Stimulated activated CD4-positive, alpha-beta T cell treated with anti-CD3 and anti-CD28 coated beads, Interleukin-4, amount 100 ng/mL, for 4 hours (primary cell): ENCODE data around the gene DSE.

Source experiments
- DNase-seq, 2 experiments: peaks; one replicate each; pipeline ENCODE4 v3.0.0-alpha.2; 2020

DSE gene

GRCh38 chr6:116388924-116389323, 18.2 kb downstream of the DSE start:
- no peak for DNase-seq

DNA sequence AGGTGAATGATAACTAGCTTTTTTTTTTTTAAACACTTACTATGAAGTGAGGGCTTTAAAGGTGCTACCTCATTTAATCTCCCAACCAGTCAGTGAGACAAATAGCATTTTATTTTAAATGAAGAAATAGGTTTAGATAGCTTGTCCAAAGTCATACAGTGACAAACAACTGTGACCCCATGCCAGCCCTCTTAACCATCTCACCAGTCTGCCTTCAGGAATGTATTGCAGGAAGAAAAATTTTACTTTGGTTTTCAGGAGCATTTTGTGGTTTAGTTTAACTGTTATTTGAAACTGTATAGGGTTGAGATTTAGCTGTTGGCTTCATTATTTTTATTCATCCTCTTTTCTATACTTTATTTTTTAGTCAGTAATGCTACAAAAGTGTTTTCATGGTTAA, 18.6 kb downstream of the DSE start:
- DNase-seq, result no peak

- DNase-seq, result no peak
Observed at GRCh38 chr6:116390581-116390980, 19.8 kb downstream of the DSE start.

DNA sequence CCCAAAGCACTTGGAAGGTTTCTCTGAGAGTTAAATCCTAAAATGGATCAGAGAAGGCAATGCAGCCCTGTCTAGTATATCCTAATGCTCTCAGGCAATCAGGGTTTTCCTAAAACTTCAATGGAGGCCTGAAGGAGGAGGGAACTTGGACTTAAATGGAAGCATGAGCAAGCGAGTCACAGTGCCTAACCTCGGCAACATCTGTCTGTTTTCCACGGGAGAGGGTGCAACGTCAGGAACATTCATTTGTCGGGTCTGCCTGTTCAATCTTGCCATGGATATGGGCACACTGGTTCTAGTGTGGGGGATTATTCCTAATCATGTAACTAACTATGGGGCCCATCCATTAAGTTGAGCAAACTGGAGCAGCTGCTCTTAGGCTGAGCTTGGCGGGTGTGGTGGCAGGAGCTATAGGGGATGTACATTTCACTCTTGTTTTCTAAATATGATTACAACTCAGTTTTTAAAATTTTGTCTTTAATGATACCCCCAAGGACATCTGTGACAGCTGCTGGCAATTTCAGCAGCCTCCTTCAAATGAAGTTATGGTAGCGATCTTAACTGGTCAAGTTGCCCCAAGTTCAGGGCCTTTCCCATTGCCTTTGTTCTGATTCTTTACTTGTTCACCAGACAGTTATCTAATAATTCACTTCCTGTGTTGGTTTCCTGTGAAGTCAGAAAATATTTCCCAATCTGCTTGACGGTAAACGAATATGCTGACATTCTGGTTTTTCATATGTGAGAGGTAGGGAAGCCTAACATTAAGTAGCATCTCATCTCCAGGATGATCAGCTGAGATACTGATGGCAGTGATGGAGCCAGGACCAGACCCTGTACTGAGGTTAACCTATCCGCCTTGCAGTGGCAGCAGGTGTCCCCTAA, 21.6 kb downstream of the DSE start:
- DNase-seq, result no peak

DNA sequence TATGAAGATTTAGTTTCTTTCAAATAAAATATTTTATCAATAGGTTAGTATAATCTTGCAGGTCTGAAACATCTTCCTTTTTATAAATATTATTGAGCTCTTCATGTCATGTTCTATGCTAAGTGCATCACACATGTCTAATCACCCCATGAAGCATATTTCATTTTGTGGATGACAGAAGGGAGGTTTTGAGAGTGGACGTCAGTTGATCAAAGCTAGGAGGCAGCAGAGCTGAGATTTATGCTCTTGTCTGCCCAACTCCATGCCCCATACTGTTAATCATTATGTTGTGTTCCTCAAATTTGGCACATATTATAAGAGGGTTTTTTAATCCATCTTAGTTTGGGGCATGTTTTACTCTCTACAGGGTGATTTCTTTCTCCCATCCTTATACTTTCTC, 22.7 kb downstream of the DSE start:
- no peak for DNase-seq

DNA sequence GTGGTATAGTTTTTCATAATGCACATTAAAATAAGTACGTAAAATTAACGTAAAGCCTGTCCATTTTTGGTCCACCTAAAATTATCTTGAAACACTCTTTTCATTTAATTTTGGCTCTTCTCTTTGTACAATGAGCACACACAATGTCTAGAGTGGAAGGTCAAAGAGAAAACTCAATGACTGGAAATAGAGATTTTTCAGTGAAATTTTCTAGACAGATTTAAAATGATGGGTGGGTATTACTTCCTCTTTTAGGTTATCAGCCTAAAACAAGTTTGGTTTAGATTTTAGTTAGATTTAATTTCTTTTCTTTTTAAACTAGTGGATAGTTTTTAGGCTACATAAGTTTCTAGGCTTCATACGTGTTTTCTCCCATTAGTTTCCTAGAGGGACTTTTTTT, 24.9 kb downstream of the DSE start:
- no peak for DNase-seq

DNA sequence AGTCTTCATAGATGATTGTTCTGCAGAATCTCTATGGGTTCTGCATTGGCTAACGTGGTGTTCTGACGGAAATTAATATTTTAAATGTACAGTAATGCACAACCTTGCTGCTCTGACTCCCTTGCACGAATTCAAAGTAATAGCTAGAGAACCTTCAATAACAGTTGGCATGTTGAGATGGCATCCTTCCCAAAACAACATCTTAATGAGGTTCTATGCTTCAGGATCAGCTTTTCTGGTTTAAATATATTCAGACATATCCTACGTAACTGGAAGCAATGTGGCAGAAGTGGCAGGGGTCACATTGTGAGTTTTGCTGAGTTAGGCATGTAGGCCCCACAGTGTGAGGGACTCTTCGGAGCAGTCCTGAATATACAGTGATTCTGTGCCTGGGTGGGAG, 25.7 kb downstream of the DSE start:
- no peak for DNase-seq

DNA sequence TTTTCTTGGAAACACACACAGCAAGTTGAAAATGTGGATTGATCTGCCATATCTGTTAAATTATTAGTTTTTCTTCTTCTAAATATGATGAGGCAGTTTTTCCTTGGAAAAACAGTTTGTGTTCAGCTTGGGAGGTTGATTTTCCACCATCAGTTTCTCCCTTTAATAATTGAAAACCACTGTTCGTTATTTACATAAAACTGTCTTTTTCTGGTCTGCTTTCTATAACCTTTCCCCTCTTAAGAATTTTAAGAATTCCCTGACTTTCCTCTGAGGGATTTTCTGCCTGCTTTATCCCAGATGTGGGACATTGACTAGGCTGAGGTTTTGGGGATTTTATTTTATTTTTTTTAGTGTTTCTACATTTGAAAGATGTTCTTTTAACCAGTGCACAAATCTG, 27.2 kb downstream of the DSE start:
- DNase-seq, result no peak

DNA sequence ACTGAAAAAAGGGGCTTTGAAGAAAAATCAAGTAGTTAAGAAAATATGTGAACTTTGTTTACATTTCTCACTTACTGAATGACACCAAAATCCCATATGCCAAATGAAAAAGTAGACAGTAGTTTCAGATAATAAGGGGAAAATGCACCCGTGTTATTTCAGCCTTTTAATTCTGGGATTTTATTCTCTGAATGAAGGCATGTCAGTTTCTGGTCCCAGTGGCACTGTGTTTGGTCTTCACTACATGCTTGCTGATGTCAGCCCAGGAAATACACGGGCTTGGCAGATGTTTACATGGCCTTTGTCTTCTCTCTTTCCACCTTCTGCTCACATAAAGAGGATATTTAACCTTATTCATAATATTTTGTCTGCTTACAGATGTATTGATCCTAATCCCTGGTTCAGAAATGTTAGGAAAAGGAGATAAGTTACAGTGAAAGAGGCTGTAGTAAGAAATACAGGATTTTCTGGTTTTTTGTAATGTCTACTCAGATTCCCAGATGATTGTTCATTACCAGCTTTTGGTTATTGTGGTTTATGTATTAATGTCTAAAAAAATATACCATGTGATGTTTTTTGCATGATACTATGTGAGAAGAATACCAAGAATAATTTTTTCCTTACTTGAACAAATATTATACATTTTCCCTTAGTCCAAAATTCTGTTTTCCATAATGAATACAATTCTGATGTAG, 27.7 kb downstream of the DSE start:
- DNase-seq, result no peak

DNA sequence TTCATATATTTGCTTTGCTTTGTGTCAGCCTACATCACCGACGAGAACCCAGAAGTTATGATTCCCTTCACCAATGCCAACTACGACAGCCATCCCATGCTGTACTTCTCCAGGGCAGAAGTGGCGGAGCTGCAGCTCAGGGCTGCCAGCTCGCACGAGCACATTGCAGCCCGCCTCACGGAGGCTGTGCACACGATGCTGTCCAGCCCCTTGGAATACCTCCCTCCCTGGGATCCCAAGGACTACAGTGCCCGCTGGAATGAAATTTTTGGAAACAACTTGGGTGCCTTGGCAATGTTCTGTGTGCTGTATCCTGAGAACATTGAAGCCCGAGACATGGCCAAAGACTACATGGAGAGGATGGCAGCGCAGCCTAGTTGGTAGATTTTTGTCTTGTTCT, 28.5 kb downstream of the DSE start:
- DNase-seq, result no peak

DNA sequence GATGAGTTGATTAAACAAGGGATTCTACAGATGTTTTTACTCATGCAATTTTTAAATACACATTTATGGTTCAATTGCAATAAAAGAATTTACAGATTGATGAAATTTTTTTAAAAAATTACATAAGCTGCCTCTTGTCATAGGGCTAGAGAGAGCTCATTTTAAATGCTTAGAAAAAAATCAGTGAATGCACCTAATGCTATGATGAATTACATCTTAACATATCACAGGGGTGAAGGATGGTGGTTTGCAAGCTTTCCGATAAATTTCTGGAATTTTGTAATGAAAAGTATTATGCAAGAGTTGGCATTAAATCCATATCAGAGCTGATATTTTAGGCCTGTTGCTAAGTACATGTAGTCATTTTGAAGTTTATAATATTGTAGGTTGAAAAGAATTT, 29.6 kb downstream of the DSE start:
- no peak for DNase-seq

GRCh38 chr6:116402108-116402937, 31.6 kb downstream of the DSE start:
- DNase-seq, result no peak

DNA sequence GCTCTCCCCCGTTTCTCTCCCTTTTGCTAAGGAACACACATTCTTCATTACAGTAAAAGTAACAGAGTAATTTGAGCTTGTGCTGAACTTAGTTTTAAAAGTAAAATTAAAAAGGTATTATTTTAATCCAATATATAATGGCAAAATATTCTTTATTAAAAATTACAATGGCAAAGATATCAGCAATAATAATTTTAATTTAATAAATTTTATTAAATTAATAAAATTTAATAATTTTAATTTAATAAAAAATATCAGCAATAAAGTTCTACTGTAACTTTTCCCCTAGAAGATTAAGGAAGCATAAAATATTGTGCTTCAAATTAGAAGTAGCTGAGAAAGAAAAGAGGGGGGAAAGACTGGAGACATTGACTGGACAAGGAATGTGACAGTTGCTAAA, 32.5 kb downstream of the DSE start:
- no peak for DNase-seq

DNA sequence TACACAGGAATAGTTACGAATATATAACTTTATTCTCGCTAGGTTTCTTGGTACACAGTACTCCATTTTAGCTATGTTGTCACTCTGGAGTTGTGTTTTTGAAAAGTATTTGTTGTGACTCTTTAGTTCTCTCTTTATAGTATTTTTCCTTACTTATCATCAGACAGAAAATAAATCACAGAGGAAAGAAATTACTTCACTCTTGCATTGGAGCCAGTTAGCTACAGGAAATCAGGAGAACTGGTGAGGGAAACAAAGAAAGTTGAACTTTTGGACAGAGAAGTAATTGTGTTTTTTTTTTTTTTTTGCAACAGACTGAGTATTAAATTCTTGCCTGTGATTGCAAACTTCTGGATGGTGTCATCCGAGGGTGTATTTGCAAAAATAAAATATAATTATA, 33.9 kb downstream of the DSE start:
- DNase-seq, result no peak

DNA sequence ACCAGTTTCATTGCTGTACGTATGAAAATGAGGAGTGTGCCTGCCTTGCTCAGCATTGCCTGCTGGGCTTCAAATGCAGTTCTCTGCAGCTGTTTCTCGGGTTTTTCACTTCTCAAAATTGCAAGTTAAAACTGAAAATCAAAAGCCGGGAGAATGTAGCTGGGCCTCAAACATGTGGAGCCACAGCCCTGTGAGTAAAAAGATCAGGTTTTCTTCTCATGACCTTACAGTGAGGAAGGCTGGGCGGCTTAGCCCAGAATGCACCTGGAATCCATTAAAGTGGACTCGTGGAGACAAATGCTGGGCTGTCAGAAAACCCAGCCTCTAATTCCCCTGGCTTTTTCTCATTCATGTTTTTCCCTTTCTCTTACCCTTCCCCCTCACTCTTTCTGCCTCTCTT, 34.4 kb downstream of the DSE start:
- no peak for DNase-seq

GRCh38 chr6:116405652-116406356, 35.1 kb downstream of the DSE start:
- DNase-seq, result no peak

DNA sequence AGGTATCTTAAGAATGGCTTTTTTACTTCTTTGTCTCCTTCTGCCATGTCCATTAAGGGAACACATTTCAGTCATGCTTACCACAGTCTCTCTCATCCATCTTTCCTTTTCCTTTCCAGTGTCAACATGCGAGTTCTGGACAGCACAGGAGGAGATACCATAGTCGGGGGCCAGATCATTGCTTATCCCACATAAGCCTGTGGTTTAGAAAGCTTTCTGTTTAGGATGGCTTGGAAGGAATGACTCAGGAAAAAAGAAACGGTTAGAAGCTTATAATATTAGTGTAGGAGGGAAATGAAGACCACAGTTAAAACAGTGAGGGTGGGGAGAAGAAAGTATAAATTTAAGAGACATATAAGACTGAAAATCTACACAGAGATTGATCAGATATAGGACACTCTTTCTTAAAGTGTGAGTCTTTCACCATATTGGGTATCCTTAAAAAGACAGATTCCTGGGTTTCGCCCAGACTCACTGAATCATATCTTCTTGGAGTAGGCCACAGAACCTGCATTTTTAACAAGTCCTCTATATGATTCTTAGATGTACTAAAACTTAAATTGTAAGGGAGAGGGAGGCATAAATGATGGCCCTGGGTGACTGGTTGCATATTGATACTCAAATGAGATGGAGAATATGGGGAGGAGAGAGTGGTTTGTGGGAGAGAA, 36.1 kb downstream of the DSE start:
- no peak for DNase-seq

DNA sequence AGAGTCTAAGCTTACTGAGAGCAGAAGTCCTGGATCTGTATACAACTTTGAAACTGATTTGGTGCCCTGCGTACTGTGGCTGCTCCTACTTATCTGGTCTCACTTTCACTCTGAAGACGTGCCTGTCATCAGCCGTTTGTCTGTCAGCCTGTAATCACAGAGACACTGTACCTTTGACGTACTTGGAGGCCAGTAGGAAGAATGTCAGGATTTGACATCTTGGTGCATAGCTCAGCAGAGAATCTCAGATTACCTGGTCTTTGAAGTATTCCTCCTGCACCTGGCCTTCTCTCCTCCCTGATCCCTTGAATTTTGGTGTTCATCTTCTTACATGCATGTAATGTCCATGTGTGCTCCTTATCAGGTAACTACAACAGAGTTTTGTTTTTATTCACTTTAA, 37.7 kb downstream of the DSE start:
- DNase-seq, result no peak

GRCh38 chr6:116409756-116410155, 39.0 kb downstream of the DSE start:
- no peak for DNase-seq

GRCh38 chr6:116411284-116411623, 40.5 kb downstream of the DSE start:
- DNase-seq, result no peak

GRCh38 chr6:116412270-116412669, 41.5 kb downstream of the DSE start:
- DNase-seq, result no peak

DNA sequence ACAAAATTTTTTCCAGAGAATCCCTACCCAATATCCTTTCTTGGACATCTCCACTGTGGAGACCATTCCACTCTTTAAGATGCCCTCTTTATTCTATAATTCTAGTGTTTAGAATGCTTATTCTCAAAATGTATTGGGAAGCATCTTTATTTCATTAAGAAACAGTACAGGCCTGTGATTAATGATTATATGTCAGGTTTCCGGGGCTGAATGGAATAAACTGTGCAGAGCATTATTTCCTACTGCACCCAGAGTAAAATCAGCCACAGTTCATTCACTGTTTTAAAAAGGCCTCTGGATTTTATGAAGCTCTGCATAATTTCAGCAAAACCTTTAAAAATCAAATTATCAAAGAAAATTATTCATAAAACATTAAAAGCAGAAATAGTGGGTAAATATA, 42.6 kb downstream of the DSE start:
- DNase-seq, result no peak

DNA sequence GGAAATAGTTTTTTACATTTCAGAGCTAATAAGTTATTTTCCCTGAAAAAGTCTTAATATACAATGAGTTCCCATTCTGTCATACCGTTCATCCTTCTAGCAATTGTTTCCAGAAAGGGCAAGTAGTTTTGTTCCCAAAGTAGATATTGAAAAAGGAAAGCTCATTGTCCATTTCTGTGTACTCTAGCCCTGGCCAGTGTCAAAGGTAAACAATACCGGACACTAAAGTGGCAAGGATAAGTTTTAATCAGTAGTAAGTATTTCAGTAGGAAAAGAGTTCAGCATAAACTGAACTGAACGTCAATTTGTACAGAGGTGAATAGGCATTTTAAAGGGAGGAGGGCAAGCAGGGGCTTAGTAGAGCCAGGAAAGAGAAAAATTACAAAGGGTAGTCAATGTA, 46.9 kb downstream of the DSE start:
- DNase-seq, result no peak
